PFSK-1 (cell line): ENCODE results near the gene ZP2.

Source experiments
- FOXP2 ChIP-seq: optimal IDR thresholded peaks from 2 replicates; pipeline ENCODE3; 2011; ENCODE audit warnings: borderline replicate concordance, control low read depth, inconsistent platforms; ENCODE audit not compliant: insufficient read depth; ENCODE audit errors: extremely low read length, extremely low read depth
- POLR2AphosphoS5 ChIP-seq: IDR thresholded peaks from 2 replicates; pipeline ENCODE4 v1.6.1; 2012; ENCODE audit warnings: low read depth, mild to moderate bottlenecking, control low read depth, low read length, moderate library complexity
- SIN3A ChIP-seq: IDR thresholded peaks from 2 replicates; pipeline ENCODE4 v1.6.1; 2012; ENCODE audit warnings: mild to moderate bottlenecking, low read length, moderate library complexity, borderline replicate concordance; ENCODE audit not compliant: insufficient read depth
- TAF1 ChIP-seq: IDR thresholded peaks from 2 replicates; pipeline ENCODE4 v1.6.1; 2012; ENCODE audit warnings: low read length, control low read depth, borderline replicate concordance; ENCODE audit not compliant: insufficient read depth
- TF ChIP-seq, protein P1 (sequence below), 2 experiments: IDR thresholded peaks; 2 replicates each; pipeline versions ENCODE4 v1.6.1 to v1.8.0; 2011 to 2012; ENCODE audit warnings: low read depth in 2 of 2, low read length in 2 of 2, control low read depth in 1 of 2, inconsistent platforms in 1 of 2, mild to moderate bottlenecking in 1 of 2, moderate library complexity in 1 of 2; ENCODE audit not compliant: insufficient read depth in 1 of 2

ZP2 gene

DNA sequence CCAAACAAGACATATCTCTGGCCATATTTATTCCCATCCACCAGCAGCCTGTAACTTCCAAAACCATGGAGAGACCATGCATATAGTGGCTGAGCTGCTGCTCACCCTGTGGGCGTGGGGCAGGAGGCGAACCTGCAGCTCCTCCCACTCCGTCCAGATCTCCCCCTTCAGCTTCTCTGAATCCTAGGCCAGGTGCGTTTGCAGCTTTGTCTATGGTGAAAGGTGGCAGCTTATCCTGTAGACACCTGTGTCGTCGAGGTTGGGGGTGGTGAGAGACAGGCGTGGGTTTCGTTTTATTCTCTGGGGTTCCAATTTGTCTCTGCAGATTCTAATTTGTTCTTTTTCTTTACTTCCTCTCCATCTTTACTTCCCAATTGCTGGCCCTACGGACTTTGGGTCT, 12.4 kb upstream of the ZP2 start:
- TF ChIP-seq, protein P1, sequence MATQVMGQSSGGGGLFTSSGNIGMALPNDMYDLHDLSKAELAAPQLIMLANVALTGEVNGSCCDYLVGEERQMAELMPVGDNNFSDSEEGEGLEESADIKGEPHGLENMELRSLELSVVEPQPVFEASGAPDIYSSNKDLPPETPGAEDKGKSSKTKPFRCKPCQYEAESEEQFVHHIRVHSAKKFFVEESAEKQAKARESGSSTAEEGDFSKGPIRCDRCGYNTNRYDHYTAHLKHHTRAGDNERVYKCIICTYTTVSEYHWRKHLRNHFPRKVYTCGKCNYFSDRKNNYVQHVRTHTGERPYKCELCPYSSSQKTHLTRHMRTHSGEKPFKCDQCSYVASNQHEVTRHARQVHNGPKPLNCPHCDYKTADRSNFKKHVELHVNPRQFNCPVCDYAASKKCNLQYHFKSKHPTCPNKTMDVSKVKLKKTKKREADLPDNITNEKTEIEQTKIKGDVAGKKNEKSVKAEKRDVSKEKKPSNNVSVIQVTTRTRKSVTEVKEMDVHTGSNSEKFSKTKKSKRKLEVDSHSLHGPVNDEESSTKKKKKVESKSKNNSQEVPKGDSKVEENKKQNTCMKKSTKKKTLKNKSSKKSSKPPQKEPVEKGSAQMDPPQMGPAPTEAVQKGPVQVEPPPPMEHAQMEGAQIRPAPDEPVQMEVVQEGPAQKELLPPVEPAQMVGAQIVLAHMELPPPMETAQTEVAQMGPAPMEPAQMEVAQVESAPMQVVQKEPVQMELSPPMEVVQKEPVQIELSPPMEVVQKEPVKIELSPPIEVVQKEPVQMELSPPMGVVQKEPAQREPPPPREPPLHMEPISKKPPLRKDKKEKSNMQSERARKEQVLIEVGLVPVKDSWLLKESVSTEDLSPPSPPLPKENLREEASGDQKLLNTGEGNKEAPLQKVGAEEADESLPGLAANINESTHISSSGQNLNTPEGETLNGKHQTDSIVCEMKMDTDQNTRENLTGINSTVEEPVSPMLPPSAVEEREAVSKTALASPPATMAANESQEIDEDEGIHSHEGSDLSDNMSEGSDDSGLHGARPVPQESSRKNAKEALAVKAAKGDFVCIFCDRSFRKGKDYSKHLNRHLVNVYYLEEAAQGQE (IDR thresholded peaks at IDR 0.05; ENCODE audit: insufficient read depth in 1 of 2, low read depth in 2 of 2, low read length in 2 of 2): no peak
- TF ChIP-seq POLR2AphosphoS5 (no peak), TAF1 (no peak), SIN3A (no peak), FOXP2 (no peak)

DNA sequence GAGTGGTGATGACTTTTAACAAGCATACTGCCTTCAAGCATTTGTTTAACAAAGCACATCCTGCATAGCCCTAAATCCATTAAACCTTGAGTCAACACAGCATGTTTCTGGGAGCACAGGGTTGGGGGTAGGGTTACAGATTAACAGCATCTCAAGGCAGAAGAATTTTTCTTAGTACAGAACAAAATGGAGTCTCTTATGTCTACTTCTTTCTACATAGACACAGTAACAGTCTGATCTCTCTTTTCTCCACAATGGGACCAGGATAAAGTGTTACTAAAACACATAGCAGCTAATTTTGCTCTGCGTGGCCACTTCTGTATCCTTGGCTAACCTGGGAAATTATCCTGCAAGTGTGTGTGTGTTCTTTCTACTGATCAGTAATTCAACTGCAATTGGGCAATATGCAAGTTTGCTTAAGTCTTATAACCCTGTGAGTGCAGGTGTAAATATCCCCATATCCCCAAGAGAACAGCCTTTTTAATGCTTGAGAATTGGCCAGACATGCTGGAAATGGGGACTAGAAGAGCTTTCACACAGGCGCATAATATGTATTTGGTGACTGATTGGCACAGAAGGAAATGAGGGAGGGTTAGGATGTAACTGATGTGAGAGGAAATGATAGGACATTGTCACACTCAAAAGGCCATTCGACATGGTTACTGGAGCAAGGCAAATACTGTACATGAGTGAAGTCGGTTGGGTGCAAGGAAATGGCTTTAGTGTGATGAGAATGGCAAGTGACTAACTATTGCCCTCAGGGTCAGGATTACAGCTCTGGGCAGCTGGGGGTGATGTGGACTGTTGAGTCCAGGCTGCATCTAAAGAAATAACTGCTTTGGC, 11.3 kb upstream of the ZP2 start:
- TF ChIP-seq TAF1: no peak
- TF ChIP-seq FOXP2: no peak
- TF ChIP-seq, protein P1 (IDR thresholded peaks at IDR 0.05; ENCODE audit: insufficient read depth in 1 of 2, low read depth in 2 of 2, low read length in 2 of 2): no peak
- no peak for TF ChIP-seq SIN3A
- no peak for TF ChIP-seq POLR2AphosphoS5

DNA sequence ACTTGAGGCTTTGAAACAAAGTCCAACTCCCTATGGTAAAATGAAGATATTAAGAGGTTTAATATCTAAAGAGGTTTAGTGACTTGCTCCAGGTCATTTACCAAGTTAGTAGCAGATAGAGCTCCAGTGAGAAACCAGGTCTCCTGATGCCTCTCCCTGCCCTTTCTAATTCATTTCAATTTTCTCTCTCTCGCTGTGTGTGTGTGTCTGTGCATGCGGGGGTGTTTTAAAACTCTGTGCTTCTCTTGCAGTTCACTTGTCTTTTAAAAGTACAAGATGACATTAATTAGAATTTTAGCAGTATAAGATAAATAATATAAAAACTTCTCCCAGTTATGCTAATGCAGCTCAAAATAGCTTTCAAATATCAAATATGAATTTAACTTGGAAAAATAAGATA, 8.2 kb upstream of the ZP2 start:
- TF ChIP-seq, protein P1 (IDR thresholded peaks at IDR 0.05; ENCODE audit: insufficient read depth in 1 of 2, low read depth in 2 of 2, low read length in 2 of 2): no peak
- no peak for TF ChIP-seq TAF1
- TF ChIP-seq SIN3A: no peak
- no peak for TF ChIP-seq FOXP2

DNA sequence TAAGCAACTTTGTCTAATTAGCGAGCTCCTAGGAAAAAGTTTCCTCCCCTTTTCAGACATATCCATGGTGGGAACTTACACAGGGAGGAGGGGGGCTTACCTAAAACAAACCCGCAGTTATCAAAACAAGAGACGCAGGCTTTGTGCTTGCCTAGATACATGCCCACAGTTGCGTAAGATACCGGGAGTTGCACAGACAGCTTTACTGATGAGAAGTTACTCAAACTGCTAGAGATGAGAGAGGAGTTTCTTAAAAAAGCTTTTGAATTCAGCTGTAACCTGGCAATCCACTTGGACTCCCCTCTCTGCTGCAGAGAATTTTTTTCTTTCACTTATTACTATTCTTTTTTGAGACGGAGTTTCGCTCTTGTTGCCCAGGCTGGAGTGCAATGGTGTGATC, 6.8 kb upstream of the ZP2 start:
- TF ChIP-seq, protein P1 (IDR thresholded peaks at IDR 0.05; ENCODE audit: insufficient read depth in 1 of 2, low read depth in 2 of 2, low read length in 2 of 2): no peak
- TF ChIP-seq FOXP2 (no peak), SIN3A (no peak), TAF1 (no peak), POLR2AphosphoS5 (no peak)
